Stimulated activated CD8-positive, alpha-beta memory T cell treated with anti-CD3 and anti-CD28 coated beads, Interleukin-12 subunit alpha, Interleukin-12 subunit beta, amount 100 ng/mL, for 1 hour (primary cell): Measurements from ENCODE around the gene CATSPERZ.
"Not testable (repeated sequence)": the region's sequence is repeated elsewhere in the genome, so short reads cannot be mapped to it uniquely, and the experiment has no call there.

Source experiments
- DNase-seq: peaks from one replicate; pipeline ENCODE4 v3.0.0-alpha.2; 2020; ENCODE audit warnings: low read depth

CATSPERZ gene

DNA sequence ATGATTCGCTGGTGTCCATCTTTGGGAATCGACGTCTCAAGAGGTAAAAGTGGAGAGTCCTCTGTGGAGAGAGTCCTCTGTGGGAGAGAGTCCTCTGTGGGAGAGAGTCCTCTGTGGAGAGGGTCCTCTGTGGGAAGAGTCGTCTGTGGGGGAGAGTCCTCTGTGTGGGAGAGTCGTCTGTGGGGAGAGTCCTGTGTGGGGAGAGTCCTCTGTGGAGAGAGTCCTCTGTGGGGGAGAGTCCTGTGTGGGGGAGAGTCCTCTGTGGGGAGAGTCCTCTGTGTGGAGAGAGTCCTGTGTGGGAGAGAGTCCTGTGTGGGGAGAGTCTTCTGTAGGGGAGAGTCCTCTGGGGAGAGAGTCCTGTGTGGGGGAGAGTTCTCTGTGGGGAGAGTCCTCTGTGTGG is 20.9 kb downstream of the CATSPERZ start:
- no peak for DNase-seq

GRCh38 chr11:64321533-64321932 is 21.4 kb downstream of the CATSPERZ start:
- DNase-seq: no peak

DNA sequence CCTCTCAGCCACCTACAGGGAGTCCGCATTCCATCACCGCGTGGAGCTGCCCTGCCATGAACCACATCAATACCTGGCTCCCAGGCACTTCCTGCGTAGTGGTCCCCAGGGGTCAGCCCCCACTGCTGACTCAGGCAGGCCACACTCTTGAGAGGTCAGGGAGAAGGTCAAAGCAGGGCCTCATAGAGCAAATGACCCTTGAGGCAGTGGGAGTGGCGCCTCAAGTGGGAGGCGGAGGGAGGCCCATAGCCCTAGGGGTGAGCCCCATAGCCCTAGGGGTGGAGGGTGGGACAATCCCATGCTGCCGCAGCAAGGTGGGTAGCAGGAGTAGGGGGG is 22.7 kb downstream of the CATSPERZ start:
- no peak for DNase-seq

DNA sequence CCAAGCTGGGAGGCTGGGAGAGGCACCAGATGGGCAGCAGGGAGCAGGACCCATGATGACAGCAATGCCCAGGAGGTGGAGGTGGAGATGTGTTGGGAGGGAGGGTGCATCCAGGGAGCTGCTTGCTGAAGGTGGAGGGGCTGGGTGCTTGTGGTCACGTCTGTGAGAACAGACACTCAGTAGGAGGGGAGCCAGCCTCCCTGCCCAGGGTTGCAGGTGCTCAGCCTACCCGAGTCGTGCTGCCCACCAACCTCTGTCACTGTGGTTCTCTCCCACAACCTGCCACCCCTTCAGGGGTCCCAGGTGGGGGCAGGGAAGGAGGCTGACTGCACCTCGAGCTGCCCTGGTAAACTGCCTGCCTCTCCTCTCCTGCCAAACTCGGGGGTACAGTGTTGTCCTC is 23.2 kb downstream of the CATSPERZ start:
- no peak for DNase-seq

DNA sequence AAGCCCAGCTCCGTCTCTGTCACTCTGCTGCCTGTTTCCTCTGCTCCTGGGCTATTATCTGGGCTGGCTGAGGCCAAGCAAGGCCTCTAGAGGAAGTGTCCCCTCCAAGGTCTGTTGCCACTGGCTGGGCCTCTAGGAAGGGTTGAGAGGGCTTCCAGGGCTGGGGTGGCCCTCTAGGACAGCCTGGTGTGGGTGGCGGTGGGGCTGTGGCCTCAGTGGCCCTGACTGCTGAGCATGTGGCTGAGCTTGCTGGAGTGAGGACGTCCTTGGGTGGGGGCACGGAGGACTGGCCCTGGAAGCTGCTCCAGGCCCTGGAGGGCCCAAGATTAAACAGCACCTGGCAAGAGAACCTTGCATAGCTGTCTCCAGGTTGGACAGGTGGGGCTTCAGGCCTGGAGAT is 23.8 kb downstream of the CATSPERZ start:
- not testable (repeated sequence) for DNase-seq

GRCh38 chr11:64324692-64325469 is 24.7 kb downstream of the CATSPERZ start:
- no peak for DNase-seq

DNA sequence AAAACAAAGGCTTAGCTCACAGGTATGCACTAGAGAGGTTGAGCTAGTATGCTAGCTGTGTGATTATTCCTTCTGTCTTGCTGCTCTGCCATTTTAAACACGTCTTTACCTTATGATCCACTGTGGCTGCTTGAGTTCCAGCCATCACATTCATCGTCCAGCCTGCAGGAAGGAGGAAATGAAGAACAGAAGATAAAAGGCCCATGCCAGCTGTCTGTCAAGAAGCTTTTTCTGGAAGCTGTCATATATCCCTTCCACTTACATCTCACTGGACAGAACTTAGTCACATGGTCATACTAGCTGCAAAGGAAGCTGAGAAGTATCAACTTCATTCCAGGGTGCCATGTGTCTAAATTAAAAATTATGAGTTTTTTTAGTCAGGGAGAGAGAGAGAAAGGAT is 27.2 kb downstream of the CATSPERZ start:
- no peak for DNase-seq

- DNase-seq: no peak
These were observed 27.8 kb downstream of the CATSPERZ start for GRCh38 chr11:64327993-64328392.

GRCh38 chr11:64330888-64331287 is 30.7 kb downstream of the CATSPERZ start:
- no peak for DNase-seq

DNA sequence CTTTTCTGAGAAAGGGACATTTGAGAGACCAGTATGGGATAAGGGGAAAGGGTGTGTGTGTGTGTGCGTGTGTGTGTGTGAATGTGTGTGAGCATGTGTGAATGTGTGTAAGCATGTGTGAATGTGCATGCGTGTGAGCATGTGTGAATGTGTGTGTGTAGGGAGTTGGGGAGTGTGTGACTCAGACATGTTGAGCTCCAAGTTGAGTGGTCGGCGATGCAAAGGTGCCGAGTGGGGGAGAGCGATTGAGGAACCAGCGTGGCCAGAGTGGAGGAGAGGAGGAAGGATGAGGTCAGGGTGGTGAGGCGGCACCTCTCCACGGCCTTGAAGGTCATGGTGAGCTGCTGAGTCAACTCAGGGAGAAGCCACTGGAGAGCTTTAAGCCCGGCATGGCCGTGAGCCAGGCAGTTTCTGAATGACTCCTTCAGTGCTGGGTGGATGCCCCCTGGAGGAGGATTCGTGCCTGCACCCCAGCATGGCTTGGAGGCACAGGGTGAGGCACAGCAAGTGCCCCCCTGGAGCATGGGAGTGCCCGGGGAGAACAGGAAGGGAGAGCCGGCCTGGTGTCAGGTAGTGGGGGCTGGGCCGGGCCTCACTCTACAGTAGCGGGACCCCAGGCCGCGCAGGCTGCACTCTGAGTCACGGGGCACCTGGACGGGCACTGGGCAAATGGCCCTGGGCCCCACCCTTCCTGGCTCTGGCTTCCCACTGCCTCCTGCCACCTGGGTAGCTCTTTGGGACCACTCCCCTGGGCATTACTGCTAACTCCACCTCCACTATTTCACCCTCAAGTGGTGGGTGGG is 31.6 kb downstream of the CATSPERZ start:
- DNase-seq: peak; percentile 33

GRCh38 chr11:64333556-64333955 is 33.4 kb downstream of the CATSPERZ start:
- no peak for DNase-seq

GRCh38 chr11:64334764-64335735 is 34.9 kb downstream of the CATSPERZ start:
- DNase-seq: no peak

DNA sequence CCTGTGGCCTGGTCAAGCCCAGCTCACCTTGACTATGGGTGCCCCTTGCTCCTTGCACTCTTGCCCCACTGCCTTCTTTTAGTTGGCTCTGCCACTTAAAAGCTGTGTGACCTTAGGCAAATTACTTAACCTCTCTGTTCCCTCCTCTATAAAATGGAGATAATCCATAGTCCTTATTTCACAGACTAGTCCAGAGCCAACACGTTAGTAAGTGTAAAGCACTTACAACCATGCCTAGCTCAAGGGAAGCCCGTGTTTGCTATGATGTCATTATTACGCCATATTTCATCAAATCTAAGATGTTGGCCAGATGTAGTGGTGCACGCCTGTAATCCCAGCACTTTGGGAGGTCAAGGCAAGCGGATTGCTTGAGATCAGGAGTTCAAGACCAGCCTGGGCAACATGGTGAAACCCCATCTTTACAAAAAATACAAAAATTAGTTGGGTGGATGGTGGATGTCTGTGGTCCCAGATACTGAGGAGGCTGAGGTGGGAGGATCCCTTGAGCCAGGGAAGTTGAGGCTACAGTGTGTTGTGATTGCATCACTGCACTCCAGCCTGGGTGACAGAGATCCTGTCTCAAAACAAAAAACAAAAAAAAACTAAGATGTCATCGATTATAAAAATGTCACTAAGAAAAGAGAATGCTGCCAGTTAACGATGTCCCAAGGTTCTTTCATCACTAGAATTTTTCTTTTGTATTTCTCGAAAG is 37.5 kb downstream of the CATSPERZ start:
- DNase-seq: no peak

DNA sequence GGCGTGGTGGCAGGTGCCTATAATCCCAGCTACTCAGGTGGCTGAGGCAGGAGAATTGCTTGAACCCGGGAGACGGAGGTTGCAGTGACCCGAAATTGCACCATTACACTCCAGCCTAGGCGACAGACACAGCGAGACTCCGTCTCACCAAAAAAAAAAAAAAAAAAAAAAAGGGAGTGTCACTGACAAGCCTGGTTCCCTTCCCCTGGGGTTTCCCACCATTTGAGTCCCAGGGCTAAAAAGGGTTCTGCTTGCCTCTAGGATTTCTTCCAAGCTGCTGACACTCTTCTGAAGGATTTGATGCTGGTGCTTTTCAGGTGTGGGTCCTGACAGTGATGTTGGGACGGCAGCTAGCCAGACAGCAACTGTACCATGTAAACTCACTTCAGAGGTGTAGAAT is 38.6 kb downstream of the CATSPERZ start:
- no peak for DNase-seq

GRCh38 chr11:64339286-64339685 is 39.1 kb downstream of the CATSPERZ start:
- DNase-seq: no peak

DNA sequence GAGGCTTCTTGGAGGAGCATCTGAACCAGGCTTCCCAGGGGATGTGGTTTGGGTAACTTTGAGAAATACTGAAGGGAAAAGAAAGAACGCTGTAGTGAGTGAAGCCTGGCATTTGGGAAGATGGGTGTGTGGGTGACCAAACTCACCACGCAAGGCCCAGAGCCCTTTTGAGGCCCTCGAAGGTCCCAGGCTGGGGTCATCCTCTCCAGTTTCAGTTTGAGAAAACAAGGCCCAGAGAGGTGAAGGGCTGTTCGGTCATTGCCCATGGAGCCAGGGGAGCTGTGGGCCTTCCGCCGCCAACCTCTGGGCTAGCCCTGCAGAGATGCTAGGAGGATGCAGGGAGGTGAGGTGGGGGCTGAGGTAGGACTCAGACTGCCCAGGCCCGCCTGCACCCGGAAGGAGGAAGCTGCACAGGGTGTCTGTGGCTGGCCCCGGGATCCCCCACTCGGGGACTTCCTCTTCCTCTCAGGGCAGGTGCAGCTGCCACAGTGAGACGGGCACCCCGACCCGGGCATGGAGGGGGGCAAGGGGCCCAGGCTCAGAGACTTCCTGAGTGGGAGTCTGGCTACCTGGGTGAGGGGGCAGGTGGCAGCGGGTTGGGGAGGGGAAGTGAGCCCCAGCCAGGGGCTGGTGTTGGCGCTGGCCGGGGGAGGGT is 39.7 kb downstream of the CATSPERZ start, which contains the start of gene CCDC88B:
CCDC88B (plus strand) TSS at position 451 of the 655 bp plus-strand sequence; CDS start at position 514, 63 bp downstream.
- peak; percentile 77 for DNase-seq

GRCh38 chr11:64340671-64341335 is 40.6 kb downstream of the CATSPERZ start:
- DNase-seq: peak; percentile 69

DNA sequence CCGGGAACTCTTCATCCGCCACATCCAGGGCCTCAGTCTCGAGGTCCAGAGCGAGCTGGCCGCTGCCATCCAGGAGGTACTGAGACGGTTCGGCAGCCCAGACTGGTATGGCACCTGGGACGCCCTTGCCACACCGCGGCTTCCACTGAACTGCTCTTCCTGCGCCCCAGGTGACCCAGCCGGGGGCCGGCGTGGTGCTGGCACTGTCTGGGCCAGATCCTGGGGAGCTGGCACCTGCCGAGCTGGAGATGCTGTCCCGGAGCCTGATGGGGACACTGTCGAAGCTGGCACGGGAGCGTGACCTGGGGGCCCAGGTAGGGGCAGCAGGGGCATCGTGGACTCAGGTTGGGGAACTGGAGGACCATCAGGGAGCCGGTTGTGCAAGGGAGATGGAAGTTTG is 41.3 kb downstream of the CATSPERZ start:
- no peak for DNase-seq

DNA sequence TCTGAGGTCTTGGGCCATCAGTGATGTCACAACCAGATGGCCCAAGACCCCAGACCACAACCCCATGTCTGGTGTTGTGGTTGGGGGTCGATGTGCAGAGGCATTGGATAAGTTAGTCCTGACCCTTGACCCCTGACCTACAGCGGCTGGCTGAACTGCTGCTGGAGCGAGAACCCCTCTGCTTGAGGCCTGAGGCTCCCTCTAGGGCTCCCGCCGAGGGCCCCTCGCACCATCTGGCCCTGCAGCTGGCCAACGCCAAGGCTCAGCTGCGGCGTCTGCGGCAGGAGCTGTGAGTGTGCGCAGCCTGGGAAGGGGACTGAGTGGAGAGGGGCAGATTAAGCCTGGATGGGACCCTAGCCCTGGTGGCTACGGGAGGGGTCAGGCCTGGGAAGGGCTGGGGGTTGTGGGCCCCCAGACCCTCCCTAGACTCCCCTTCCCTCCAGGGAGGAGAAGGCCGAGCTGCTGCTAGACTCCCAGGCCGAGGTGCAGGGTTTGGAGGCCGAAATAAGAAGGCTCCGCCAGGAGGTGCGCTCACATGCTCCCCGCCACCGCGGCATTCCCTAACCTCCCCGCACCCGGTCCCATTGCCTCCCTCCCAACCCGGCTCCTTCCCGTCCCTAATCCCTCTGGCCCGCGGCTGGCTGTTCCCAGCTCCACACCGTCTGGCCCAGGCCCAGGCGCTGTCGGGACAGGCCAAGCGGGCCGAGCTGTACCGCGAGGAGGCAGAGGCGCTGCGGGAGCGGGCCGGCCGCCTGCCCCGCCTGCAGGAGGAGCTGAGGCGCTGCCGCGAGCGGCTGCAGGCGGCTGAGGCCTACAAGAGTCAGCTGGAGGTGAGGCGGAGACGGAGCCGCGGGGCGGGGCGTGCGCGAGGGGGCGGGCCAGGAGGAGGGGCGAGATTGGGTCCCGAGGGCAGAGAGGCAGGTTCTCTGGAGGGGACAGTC is 42.0 kb downstream of the CATSPERZ start:
- DNase-seq: peak; percentile 74
